Measurements from ENCODE around the gene MUC13. TPM values are rescaled to one million over a fixed set of nuclear protein-coding genes. Genes with fewer than 3 reads are reported as not detected.

MUC13 gene
- total RNA-seq, 1 experiment from 2014 or later, result not detected

- no peak overlapping the region for H3K4me2 ChIP-seq (ENCODE audit: insufficient read depth, insufficient read length, low read length)
- no peak overlapping the region for H3K9ac ChIP-seq (ENCODE audit: extremely low read depth, insufficient read length, low read length)
- H2AFZ ChIP-seq (ENCODE audit: low read length), result no peak overlapping the region
- no peak overlapping the region for H3K56ac ChIP-seq (ENCODE audit: insufficient read length, low read depth, low read length)
- no peaks in the 10 kb centered on the region for H3K27me3 ChIP-seq (ENCODE audit: insufficient read depth, low read length)
- no peak overlapping the region for H2BK12ac ChIP-seq (ENCODE audit: insufficient read length, low read depth, low read length)
- no peaks in the 10 kb centered on the region for H4K20me1 ChIP-seq (ENCODE audit: control insufficient read depth, insufficient read depth, insufficient read length)
- H4K5ac ChIP-seq (ENCODE audit: insufficient read length, low read depth, low read length), result no peak overlapping the region
- H3K9me3 ChIP-seq (ENCODE audit: control insufficient read depth, low read depth, low read length), result no peaks in the 10 kb centered on the region
- H2BK120ac ChIP-seq (ENCODE audit: low read depth, low read length, poor library complexity, severe bottlenecking), result no peak overlapping the region
- peak overlapping the region; percentile 30; the same call in 1 of the 2 replicates for H3K14ac ChIP-seq (ENCODE audit: insufficient read depth, low read length)
- H3K4ac ChIP-seq (ENCODE audit: low read depth, low read length), result no peak overlapping the region
- H2BK20ac ChIP-seq (ENCODE audit: low read depth, low read length, poor library complexity, severe bottlenecking), result no peak overlapping the region
- H3T11ph ChIP-seq (ENCODE audit: low read length), result no peak overlapping the region
- Mint-ChIP-seq H3K4me1 (peaks cover 61 to 62% of the 10 kb centered on the region in 2 experiments), H3K9me3 (no peaks in the 10 kb centered on the region; a peak in 1 of 5 replicates), H3K36me3 (ENCODE audit: insufficient read depth in 1 of 3, low read depth in 3 of 3) (peaks cover 8 to 21% (median 10%) of the 10 kb centered on the region in 3 experiments; a peak in 6 of 7 replicates), H3K27ac (peak overlapping the region; percentile 17 to 79 (median 35); a peak in 5 of 7 replicates), H3K27me3 (ENCODE audit: low read depth) (no peaks in the 10 kb centered on the region), H3K4me3 (peak overlapping the region in 1 of 2 experiments; percentile 17; a peak in 2 of 5 replicates)
- H2BK15ac ChIP-seq (ENCODE audit: low read depth, low read length), result no peak overlapping the region
- WGBS (ENCODE audit: extremely low coverage, insufficient read length, low lambda C conversion rate), result no CpG with 5 or more reads among the region's 11 CpGs
- H3K18ac ChIP-seq (ENCODE audit: insufficient read length, low read depth, low read length), result no peak overlapping the region
- peaks cover 17% of the 10 kb centered on the region for H3K4me1 ChIP-seq (ENCODE audit: insufficient read depth, low read length)
- no peak overlapping the region for H3K27ac ChIP-seq (ENCODE audit: insufficient read length, low read depth, low read length)
- no peak for TF ChIP-seq CTCF (conservative IDR thresholded peaks at IDR 0.05)
- H3K79me1 ChIP-seq (ENCODE audit: insufficient read depth, low read depth, low read length, poor library complexity, severe bottlenecking), result peaks cover 8% of the 10 kb centered on the region
- no peak for DNase-seq
- no peak overlapping the region for H2AK5ac ChIP-seq (ENCODE audit: insufficient read length, low read length)
- H4K91ac ChIP-seq (ENCODE audit: insufficient read length, low read depth, low read length), result no peak overlapping the region
- H3K23ac ChIP-seq (ENCODE audit: insufficient read length, low read depth, low read length), result no peak overlapping the region
- peaks cover 46% of the 10 kb centered on the region; the same call in 1 of the 2 replicates for H3K79me2 ChIP-seq (ENCODE audit: insufficient read depth, low read length)
- no peak overlapping the region for H4K8ac ChIP-seq (replicated peaks; ENCODE audit: insufficient read length, low read depth, low read length)
- H2BK5ac ChIP-seq (ENCODE audit: insufficient read length, low read length), result no peak overlapping the region
- H3K23me2 ChIP-seq (ENCODE audit: insufficient read length, low read depth, low read length, poor library complexity, severe bottlenecking), result peaks cover 7% of the 10 kb centered on the region
Measured at GRCh38 chr3:124881976-124882697, 52.4 kb downstream of the MUC13 start.
